Activated CD8-positive, alpha-beta memory T cell treated with anti-CD3 and anti-CD28 coated beads, Interleukin-2, amount 10 ng/mL, durations not matched to agents 7 days and 5 days (primary cell): ENCODE data around the gene EVC2. TPM values are rescaled to one million over a fixed set of nuclear protein-coding genes. Genes with fewer than 3 reads are reported as not detected.

Experiments used
- ATAC-seq: fragments of 150-1000 bp; cut with Tn5 transposase; one replicate; pipeline ENCODE4 v1.10.0; 2021; ENCODE audit warnings: moderate library complexity
- CTCF ChIA-PET: fragments of 350-600 bp; sonication (Branson Sonifier 250); formaldehyde crosslinking; loops from one replicate; lab custom pipeline; 2021; ENCODE audit warnings: antibody characterized with exemption; lab: Charles Lee
- DNase-seq: peaks from one replicate; pipeline ENCODE4 v3.0.0-alpha.2; 2020
- H3K27ac Mint-ChIP-seq: one replicate; pipeline ENCODE4 v1.8.0; 2021; ENCODE audit warnings: mild to moderate bottlenecking, mixed read lengths
- H3K27me3 Mint-ChIP-seq: one replicate; pipeline ENCODE4 v1.8.0; 2021; ENCODE audit warnings: mixed read lengths
- H3K36me3 Mint-ChIP-seq: one replicate; pipeline ENCODE4 v1.8.0; 2021; ENCODE audit warnings: mild to moderate bottlenecking, mixed read lengths
- H3K4me1 Mint-ChIP-seq: one replicate; pipeline ENCODE4 v1.8.0; 2021; ENCODE audit warnings: mixed read lengths
- H3K4me3 Mint-ChIP-seq: one replicate; pipeline ENCODE4 v1.8.0; 2021; ENCODE audit warnings: mild to moderate bottlenecking, moderate library complexity, mixed read lengths
- H3K9me3 Mint-ChIP-seq: one replicate; pipeline ENCODE4 v1.8.0; 2022; ENCODE audit warnings: low read depth, mixed read lengths
- total RNA-seq, 2 experiments: library from RNA; stranded (reverse); gene quantifications; one replicate each; pipeline ENCODE4 v1.2.3, GENCODE V29; 2021

EVC2 gene
- total RNA-seq, 2 experiments from 2014 or later: 1.3 to 1.4 TPM

GRCh38 chr4:5527211-5527610 is 181.1 kb downstream of the EVC2 start:
- no peak overlapping the region for H3K27ac Mint-ChIP-seq
- H3K9me3 Mint-ChIP-seq: peaks cover 8% of the 10 kb centered on the region
- no peaks in the 10 kb centered on the region for H3K36me3 Mint-ChIP-seq
- CTCF ChIA-PET: no interaction called here
- ATAC-seq (no peak), DNase-seq (no peak)
- H3K4me3 Mint-ChIP-seq: no peak overlapping the region
- H3K4me1 Mint-ChIP-seq: no peaks in the 10 kb centered on the region
- no peaks in the 10 kb centered on the region for H3K27me3 Mint-ChIP-seq

GRCh38 chr4:5526080-5526846 is 182.1 kb downstream of the EVC2 start:
- Mint-ChIP-seq H3K36me3 (no peaks in the 10 kb centered on the region), H3K27me3 (no peaks in the 10 kb centered on the region), H3K27ac (no peak overlapping the region), H3K4me1 (no peaks in the 10 kb centered on the region), H3K9me3 (peaks cover 8% of the 10 kb centered on the region), H3K4me3 (no peak overlapping the region)
- ATAC-seq (no peak), DNase-seq (no peak)
- CTCF ChIA-PET: no interaction called here

- Mint-ChIP-seq H3K4me3 (no peak overlapping the region), H3K27me3 (no peaks in the 10 kb centered on the region)
Measured at GRCh38 chr4:5524446-5525299, 183.7 kb downstream of the EVC2 start.

GRCh38 chr4:5517372-5517771 is 191.0 kb downstream of the EVC2 start:
- no peak overlapping the region for H3K27ac Mint-ChIP-seq
- no peaks in the 10 kb centered on the region for H3K4me1 Mint-ChIP-seq
- CTCF ChIA-PET: no interaction called here

More at GRCh38 chr4:5524446-5525299, 183.7 kb downstream of the EVC2 start:
- Mint-ChIP-seq H3K36me3 (no peaks in the 10 kb centered on the region), H3K9me3 (peaks cover 8% of the 10 kb centered on the region), H3K4me1 (no peaks in the 10 kb centered on the region), H3K27ac (no peak overlapping the region)
- ATAC-seq (no peak), DNase-seq (no peak)
- CTCF ChIA-PET: no interaction called here

GRCh38 chr4:5515646-5516045 is 192.7 kb downstream of the EVC2 start:
- Mint-ChIP-seq H3K9me3 (no peaks in the 10 kb centered on the region), H3K27me3 (no peaks in the 10 kb centered on the region), H3K27ac (no peak overlapping the region), H3K4me3 (no peak overlapping the region), H3K36me3 (no peaks in the 10 kb centered on the region), H3K4me1 (no peaks in the 10 kb centered on the region)
- no peak for DNase-seq
- ATAC-seq: no peak
- CTCF ChIA-PET: no interaction called here

More at GRCh38 chr4:5517372-5517771, 191.0 kb downstream of the EVC2 start:
- no peaks in the 10 kb centered on the region for H3K36me3 Mint-ChIP-seq
- H3K4me3 Mint-ChIP-seq: no peak overlapping the region
- no peaks in the 10 kb centered on the region for H3K9me3 Mint-ChIP-seq
- ATAC-seq: no peak
- H3K27me3 Mint-ChIP-seq: no peaks in the 10 kb centered on the region
- no peak for DNase-seq

Other genes with a start within 250 kb of the EVC2 start
- 1 to 10 TPM; 2.2 to 4.0 TPM for gene EVC, start 2.6 kb upstream of the EVC2 start, total RNA-seq
- gene CRMP1, start 184.5 kb upstream of the EVC2 start, total RNA-seq: under 1 TPM; 0.16 to 0.20 TPM